ENCODE measurements around the gene CARD11. TPM values are rescaled to one million over a fixed set of nuclear protein-coding genes. Genes with fewer than 3 reads are reported as not detected.

CARD11 gene
- total RNA-seq, 4 donors from 2014 or later: 0.96 to 47.5 (median 6.6) TPM

DNA sequence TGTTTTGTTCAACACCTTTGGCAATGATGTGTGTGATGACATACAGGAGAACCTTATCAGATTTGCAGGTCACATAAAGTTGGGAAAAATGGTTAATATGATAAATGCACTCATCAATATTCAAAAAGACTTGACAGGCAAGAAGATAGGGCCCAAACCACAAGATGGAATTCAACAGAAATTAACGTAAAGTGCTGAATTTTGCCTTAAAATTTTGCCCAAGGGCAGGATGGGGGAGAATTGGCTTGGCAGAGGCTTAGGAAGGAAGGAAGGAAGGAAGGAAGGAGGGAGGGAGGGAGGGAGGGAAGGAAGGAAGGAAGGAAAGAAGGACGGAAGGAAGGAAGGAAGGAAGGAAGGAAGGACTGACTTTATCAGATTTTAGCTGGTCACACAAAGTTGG is 35.3 kb downstream of the CARD11 start:
- H3K27ac ChIP-seq: no peak overlapping the region
- H3K36me3 ChIP-seq: no peaks in the 10 kb centered on the region
- H3K9me3 ChIP-seq: no peaks in the 10 kb centered on the region
- WGBS, 2 donors (ENCODE audit: low coverage in 1 of 2): 81 to 93% methylated on average over 2 of the region's 2 CpGs
- H3K27me3 ChIP-seq: peaks cover 5% of the 10 kb centered on the region
- no peak overlapping the region for H3K4me3 ChIP-seq
- in situ Hi-C loops (cut with MboI; ENCODE audit: low pct_ligation_motif_present in 1 of 4, low pct_unique_long_range_greater_than_20kb in 1 of 4, low sequenced_read_pairs in 3 of 4): no loop called here
- TF ChIP-seq POLR2A (IDR thresholded peaks at IDR 0.05) (no peak), POLR2AphosphoS5 (IDR thresholded peaks at IDR 0.05) (no peak), CTCF (IDR thresholded peaks at IDR 0.05) (no peak)
- no peaks in the 10 kb centered on the region for H3K4me1 ChIP-seq
- intact Hi-C loops (cut with DNase I; ENCODE audit: low total_unique reads): no loop called here
- no peak for DNase-seq

DNA sequence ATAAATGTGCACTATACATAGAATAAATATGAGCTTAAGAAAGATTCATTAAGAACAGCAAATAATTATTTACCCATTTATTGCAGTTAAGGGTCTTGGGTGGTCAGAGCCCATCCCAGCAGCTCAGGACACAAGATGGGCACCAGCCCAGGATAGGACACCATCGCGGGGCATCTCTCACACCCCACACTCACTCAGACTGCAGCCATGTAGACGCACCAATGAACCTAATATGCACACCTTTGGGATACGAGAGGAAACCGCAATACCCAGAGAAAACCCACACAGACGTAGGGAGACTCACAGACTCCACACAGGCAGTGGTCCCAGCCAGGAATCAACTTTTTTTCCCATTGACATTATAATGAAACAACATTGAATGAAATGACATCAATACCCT is 36.0 kb downstream of the CARD11 start:
- TF ChIP-seq POLR2AphosphoS5 (IDR thresholded peaks at IDR 0.05): no peak
- TF ChIP-seq EP300 (IDR thresholded peaks at IDR 0.05; ENCODE audit: low read depth): no peak
- no peak for TF ChIP-seq CTCF (IDR thresholded peaks at IDR 0.05)
- no peak for TF ChIP-seq POLR2A (IDR thresholded peaks at IDR 0.05)
- in situ Hi-C loops (cut with MboI; ENCODE audit: low pct_ligation_motif_present in 1 of 4, low pct_unique_long_range_greater_than_20kb in 1 of 4, low sequenced_read_pairs in 3 of 4): no loop called here
- intact Hi-C loops (cut with DNase I; ENCODE audit: low total_unique reads): no loop called here
- Histone ChIP-seq H3K4me1 (no peaks in the 10 kb centered on the region), H3K4me3 (no peak overlapping the region), H3K27ac (no peak overlapping the region), H3K27me3 (peaks cover 5% of the 10 kb centered on the region), H3K36me3 (no peaks in the 10 kb centered on the region), H3K9me3 (no peaks in the 10 kb centered on the region)
- DNase-seq: no peak
- 80 to 97% methylated on average over 3 to 6 of the region's 6 CpGs for WGBS, 2 donors (ENCODE audit: low coverage in 1 of 2)

DNA sequence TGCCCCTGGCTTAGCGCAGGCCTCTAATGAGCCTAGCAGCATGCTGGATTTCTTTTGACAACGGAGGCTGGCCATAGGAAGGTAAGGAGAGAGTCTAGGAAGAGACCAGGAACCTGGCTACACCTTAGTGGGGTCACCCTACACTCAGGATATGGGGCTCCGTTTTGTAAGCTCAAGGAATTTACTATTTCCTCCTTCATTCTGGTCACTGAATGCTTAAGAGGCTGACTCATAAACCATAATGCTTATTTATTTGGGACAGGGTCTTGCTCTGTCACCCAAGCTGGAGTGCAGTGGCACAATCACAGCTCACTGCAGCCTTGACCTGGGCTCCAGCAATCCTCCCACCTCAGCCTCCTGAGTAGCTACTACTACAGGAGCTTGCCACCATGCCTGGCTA is 38.4 kb downstream of the CARD11 start:
- intact Hi-C loops (cut with DNase I; ENCODE audit: low total_unique reads): no loop called here
- WGBS, 2 donors (ENCODE audit: low coverage in 1 of 2): 82 to 84% methylated on average over 3 of the region's 3 CpGs
- H3K9me3 ChIP-seq: no peaks in the 10 kb centered on the region
- TF ChIP-seq POLR2A (IDR thresholded peaks at IDR 0.05) (no peak), CTCF (IDR thresholded peaks at IDR 0.05) (no peak), EP300 (IDR thresholded peaks at IDR 0.05; ENCODE audit: low read depth) (no peak), POLR2AphosphoS5 (IDR thresholded peaks at IDR 0.05) (no peak)
- in situ Hi-C loops (cut with MboI; ENCODE audit: low pct_ligation_motif_present in 1 of 4, low pct_unique_long_range_greater_than_20kb in 1 of 4, low sequenced_read_pairs in 3 of 4): no loop called here
- peaks cover 5% of the 10 kb centered on the region for H3K27me3 ChIP-seq
- H3K36me3 ChIP-seq: no peaks in the 10 kb centered on the region
- no peak overlapping the region for H3K4me3 ChIP-seq
- no peak for DNase-seq
- no peaks in the 10 kb centered on the region for H3K4me1 ChIP-seq
- H3K27ac ChIP-seq: no peak overlapping the region

DNA sequence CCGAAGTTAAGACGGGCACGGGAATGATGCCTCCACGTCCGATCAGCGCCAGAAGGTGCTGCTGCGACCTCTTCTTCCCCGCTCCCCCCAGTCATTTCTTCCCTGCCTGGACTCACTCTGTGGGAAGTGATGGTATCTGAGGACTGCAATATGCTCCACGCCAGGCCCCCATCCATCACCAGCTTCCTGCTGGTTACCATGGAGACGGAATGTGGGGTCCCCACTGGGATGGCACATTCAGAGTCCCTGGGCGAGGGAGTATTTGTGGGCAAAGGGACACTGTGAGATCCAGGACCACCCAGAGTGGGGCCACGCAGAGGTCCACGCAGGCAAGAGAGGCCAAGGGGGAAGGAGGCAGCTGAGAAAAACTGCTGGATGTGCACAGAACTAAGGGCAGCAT is 39.7 kb downstream of the CARD11 start:
- 94 to 95% methylated on average over 3 to 13 of the region's 13 CpGs for WGBS, 2 donors (ENCODE audit: low coverage in 1 of 2)

More for the DNA sequence above, 39.7 kb downstream of the CARD11 start:
- intact Hi-C loops (cut with DNase I; ENCODE audit: low total_unique reads): no loop called here
- no peaks in the 10 kb centered on the region for H3K9me3 ChIP-seq
- TF ChIP-seq POLR2A (IDR thresholded peaks at IDR 0.05) (no peak), EP300 (IDR thresholded peaks at IDR 0.05; ENCODE audit: low read depth) (no peak), POLR2AphosphoS5 (IDR thresholded peaks at IDR 0.05) (no peak), CTCF (IDR thresholded peaks at IDR 0.05) (no peak)
- H3K27me3 ChIP-seq: peaks cover 5% of the 10 kb centered on the region
- no peak overlapping the region for H3K27ac ChIP-seq
- peaks cover 0 to 2% (median 1%) of the 10 kb centered on the region in 4 donors for H3K4me1 ChIP-seq
- no peak overlapping the region for H3K4me3 ChIP-seq
- no peaks in the 10 kb centered on the region for H3K36me3 ChIP-seq
- DNase-seq: no peak
- in situ Hi-C loops (cut with MboI; ENCODE audit: low pct_ligation_motif_present in 1 of 4, low pct_unique_long_range_greater_than_20kb in 1 of 4, low sequenced_read_pairs in 3 of 4): no loop called here
